Measurements from ENCODE around the gene B3GAT1. TPM values are rescaled to one million over a fixed set of nuclear protein-coding genes. Genes with fewer than 3 reads are reported as not detected.

The B3GAT1 gene
- total and polyA plus RNA-seq, 9 donors = 0.11 to 1.4 (median 0.23) TPM

GRCh38 chr11:134342572-134343340 lies 69.3 kb downstream of the B3GAT1 start:
- H3K4me3 ChIP-seq = no peak overlapping the region
- H3K36me3 ChIP-seq = no peaks in the 10 kb centered on the region
- intact Hi-C loops (cut with DNase I) = no loop called here
- 86 to 98% (median 94%) methylated on average over 28 to 30 of the region's 30 CpGs for WGBS, 3 donors
- no peak overlapping the region for H3K27ac ChIP-seq
- TF ChIP-seq CTCF (IDR thresholded peaks at IDR 0.05) (no peak), POLR2A (IDR thresholded peaks at IDR 0.05) (no peak), EP300 (IDR thresholded peaks at IDR 0.05) (no peak)
- no peaks in the 10 kb centered on the region for H3K9me3 ChIP-seq
- H3K27me3 ChIP-seq = no peaks in the 10 kb centered on the region
- H3K4me1 ChIP-seq (ENCODE audit: insufficient read depth) = peaks cover 15% of the 10 kb centered on the region
- DNase-seq = no peak

GRCh38 chr11:134341805-134342571 lies 70.1 kb downstream of the B3GAT1 start:
- Histone ChIP-seq H3K27ac (no peak overlapping the region), H3K36me3 (no peaks in the 10 kb centered on the region), H3K27me3 (no peaks in the 10 kb centered on the region), H3K4me1 (ENCODE audit: insufficient read depth) (peaks cover 15% of the 10 kb centered on the region), H3K9me3 (no peaks in the 10 kb centered on the region), H3K4me3 (no peak overlapping the region)
- intact Hi-C loops (cut with DNase I) = no loop called here
- WGBS, 3 donors = 88 to 95% (median 91%) methylated on average over 58 to 68 of the region's 68 CpGs
- TF ChIP-seq EP300 (IDR thresholded peaks at IDR 0.05) (no peak), CTCF (IDR thresholded peaks at IDR 0.05) (no peak), POLR2A (IDR thresholded peaks at IDR 0.05) (no peak)
- DNase-seq = no peak

GRCh38 chr11:134340354-134340964 lies 71.6 kb downstream of the B3GAT1 start:
- no peaks in the 10 kb centered on the region for H3K36me3 ChIP-seq
- no peak overlapping the region for H3K4me3 ChIP-seq
- H3K4me1 ChIP-seq (ENCODE audit: insufficient read depth) = peaks cover 7% of the 10 kb centered on the region
- H3K27ac ChIP-seq = no peak overlapping the region
- H3K9me3 ChIP-seq = no peaks in the 10 kb centered on the region
- intact Hi-C loops (cut with DNase I) = no loop called here
- 59 to 78% (median 70%) methylated on average over 11 of the region's 11 CpGs for WGBS, 3 donors
- no peak for DNase-seq
- TF ChIP-seq POLR2A (IDR thresholded peaks at IDR 0.05) (no peak), CTCF (IDR thresholded peaks at IDR 0.05) (no peak), EP300 (IDR thresholded peaks at IDR 0.05) (no peak)
- no peaks in the 10 kb centered on the region for H3K27me3 ChIP-seq

DNA sequence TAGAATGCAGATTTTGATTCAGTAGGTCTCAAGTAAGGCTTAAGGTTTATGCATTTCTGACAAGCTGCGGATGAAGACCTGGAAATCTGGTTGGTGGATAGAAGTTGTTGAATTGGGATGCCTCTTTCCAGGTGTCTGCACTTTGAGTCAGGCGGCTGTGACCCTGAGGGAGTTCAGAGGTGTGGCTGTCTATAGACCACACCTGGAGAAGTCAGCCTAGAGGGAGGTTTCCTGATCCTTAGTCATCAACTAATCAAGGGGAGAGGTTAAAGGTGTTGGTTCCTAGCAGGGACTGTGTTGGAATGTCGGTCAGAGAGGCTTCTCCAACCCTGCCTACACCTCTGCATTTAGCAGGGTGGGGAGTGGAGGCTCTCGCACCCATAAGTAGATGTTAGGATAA lies 72.3 kb downstream of the B3GAT1 start:
- Histone ChIP-seq H3K4me1 (ENCODE audit: insufficient read depth) (peaks cover 3% of the 10 kb centered on the region), H3K36me3 (no peaks in the 10 kb centered on the region), H3K9me3 (no peaks in the 10 kb centered on the region), H3K4me3 (no peak overlapping the region), H3K27me3 (no peaks in the 10 kb centered on the region), H3K27ac (no peak overlapping the region)
- no peak for TF ChIP-seq CTCF (IDR thresholded peaks at IDR 0.05)
- no peak for TF ChIP-seq POLR2A (IDR thresholded peaks at IDR 0.05)
- no peak for TF ChIP-seq EP300 (IDR thresholded peaks at IDR 0.05)
- no peak for DNase-seq
- WGBS, 3 donors = 88 to 91% (median 90%) methylated on average over 4 of the region's 4 CpGs
- intact Hi-C loops (cut with DNase I) = no loop called here
